Measurements from ENCODE around the gene MAPRE2. TPM values are rescaled to one million over a fixed set of nuclear protein-coding genes. Genes with fewer than 3 reads are reported as not detected.
"Not testable (repeated sequence)": the region's sequence is repeated elsewhere in the genome, so short reads cannot be mapped to it uniquely, and the experiment has no call there.

Gene MAPRE2
- total RNA-seq, 1 donor from 2014 or later, result 53.8 TPM

DNA sequence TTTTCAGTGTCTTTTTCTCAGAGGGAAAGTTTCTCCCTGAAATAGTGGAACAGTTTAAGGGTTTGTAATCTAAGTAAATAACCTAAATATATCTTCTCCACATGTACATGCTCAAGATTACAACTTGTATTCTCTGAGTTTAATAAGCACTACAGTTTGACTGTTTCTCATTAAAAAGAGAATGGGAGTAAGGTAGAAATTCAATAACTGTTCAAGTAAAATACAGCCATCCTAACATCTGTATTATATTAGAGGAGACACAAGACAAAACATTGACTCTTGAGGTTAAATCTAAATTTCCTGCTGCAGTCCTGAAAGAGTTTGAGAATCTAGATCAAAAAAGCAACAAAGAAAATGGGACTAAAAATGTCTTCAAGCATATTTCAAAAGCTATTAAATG, 126.6 kb downstream of the MAPRE2 start:
- Mint-ChIP-seq H3K27ac (no peak overlapping the region), H3K36me3 (ENCODE audit: low read depth) (no peaks in the 10 kb centered on the region), H3K27me3 (no peaks in the 10 kb centered on the region), H3K9me3 (no peaks in the 10 kb centered on the region), H3K4me1 (peaks cover 6% of the 10 kb centered on the region), H3K4me3 (no peak overlapping the region)
- no peak for ATAC-seq (ENCODE audit: low read depth)
- no peak for DNase-seq
- ChIA-PET CTCF (no interaction called here), POLR2A (no interaction called here)
- intact Hi-C loops (cut with micrococcal nuclease), result no loop called here
- TF ChIP-seq, protein P1, sequence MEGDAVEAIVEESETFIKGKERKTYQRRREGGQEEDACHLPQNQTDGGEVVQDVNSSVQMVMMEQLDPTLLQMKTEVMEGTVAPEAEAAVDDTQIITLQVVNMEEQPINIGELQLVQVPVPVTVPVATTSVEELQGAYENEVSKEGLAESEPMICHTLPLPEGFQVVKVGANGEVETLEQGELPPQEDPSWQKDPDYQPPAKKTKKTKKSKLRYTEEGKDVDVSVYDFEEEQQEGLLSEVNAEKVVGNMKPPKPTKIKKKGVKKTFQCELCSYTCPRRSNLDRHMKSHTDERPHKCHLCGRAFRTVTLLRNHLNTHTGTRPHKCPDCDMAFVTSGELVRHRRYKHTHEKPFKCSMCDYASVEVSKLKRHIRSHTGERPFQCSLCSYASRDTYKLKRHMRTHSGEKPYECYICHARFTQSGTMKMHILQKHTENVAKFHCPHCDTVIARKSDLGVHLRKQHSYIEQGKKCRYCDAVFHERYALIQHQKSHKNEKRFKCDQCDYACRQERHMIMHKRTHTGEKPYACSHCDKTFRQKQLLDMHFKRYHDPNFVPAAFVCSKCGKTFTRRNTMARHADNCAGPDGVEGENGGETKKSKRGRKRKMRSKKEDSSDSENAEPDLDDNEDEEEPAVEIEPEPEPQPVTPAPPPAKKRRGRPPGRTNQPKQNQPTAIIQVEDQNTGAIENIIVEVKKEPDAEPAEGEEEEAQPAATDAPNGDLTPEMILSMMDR (IDR thresholded peaks at IDR 0.05), result no peak

DNA sequence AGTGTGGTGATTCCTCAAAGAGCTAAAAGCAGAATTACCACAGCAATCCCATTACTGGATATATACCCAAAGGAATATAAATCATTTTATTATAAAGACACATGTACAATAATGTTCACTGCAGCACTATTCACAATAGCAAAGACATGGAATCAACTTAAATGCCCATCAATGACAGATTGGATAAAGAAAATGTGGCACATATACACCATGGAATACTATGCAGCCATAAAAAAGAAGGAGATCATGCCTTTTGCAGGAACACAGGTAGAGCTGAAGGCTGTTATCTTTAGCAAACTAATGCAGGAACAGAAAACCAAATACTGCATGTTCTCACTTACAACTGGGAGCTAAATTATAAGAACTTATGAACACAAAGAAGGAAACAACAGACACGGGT, 129.1 kb downstream of the MAPRE2 start:
- CTCF ChIA-PET; DNase-seq; H3K9me3 Mint-ChIP-seq; ATAC-seq (ENCODE audit: low read depth); H3K4me3 Mint-ChIP-seq; POLR2A ChIA-PET; H3K27ac Mint-ChIP-seq; intact Hi-C loops (cut with micrococcal nuclease); H3K36me3 Mint-ChIP-seq (ENCODE audit: low read depth); H3K27me3 Mint-ChIP-seq: not testable (repeated sequence)
- peaks cover 26% of the 10 kb centered on the region for H3K4me1 Mint-ChIP-seq

DNA sequence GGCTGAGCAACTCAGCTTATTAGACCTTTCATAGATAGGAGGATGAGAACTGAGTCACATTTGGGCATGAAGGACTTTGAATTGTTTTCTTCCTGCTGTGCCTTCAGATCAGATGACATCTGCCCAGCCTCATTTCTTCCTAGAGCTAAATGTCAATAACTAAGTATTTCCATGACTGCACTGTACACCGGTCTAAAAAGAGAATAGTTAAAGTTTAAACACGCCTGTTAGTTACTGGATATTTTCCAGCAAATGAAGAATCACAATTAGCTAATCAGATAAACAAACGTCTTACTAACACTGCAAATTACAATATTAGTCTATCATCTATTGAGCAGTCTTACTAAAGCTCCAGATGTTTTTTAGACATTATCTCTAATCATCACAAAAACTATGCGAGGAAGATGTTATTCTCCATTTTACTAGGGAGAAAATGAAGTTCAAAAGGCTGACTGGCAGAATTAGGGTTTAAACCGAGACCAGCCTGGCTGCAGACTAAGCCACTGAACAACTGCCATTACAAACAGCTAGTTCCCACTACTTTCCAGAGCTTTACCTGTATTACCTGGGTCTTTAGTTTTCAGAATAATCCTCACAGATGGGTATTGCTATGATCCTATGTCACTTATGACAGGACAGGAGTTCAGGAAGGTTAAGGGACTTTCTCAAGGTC, 130.2 kb downstream of the MAPRE2 start:
- H3K27ac Mint-ChIP-seq, result no peak overlapping the region
- DNase-seq (no peak), ATAC-seq (ENCODE audit: low read depth) (no peak)
- POLR2A ChIA-PET, result no interaction called here
- peaks cover 26% of the 10 kb centered on the region for H3K4me1 Mint-ChIP-seq
- CTCF ChIA-PET, result interaction anchor here (1.1 kb wide), 1 partner anchor 215 kb away, joined by 3 read pairs; no protein-coding TSS in a partner anchor
- no peak overlapping the region for H3K4me3 Mint-ChIP-seq
- intact Hi-C loops (cut with micrococcal nuclease), result no loop called here
- H3K36me3 Mint-ChIP-seq (ENCODE audit: low read depth), result no peaks in the 10 kb centered on the region
- H3K9me3 Mint-ChIP-seq, result no peaks in the 10 kb centered on the region
- TF ChIP-seq, protein P1 (IDR thresholded peaks at IDR 0.05), result no peak
- H3K27me3 Mint-ChIP-seq, result no peaks in the 10 kb centered on the region

DNA sequence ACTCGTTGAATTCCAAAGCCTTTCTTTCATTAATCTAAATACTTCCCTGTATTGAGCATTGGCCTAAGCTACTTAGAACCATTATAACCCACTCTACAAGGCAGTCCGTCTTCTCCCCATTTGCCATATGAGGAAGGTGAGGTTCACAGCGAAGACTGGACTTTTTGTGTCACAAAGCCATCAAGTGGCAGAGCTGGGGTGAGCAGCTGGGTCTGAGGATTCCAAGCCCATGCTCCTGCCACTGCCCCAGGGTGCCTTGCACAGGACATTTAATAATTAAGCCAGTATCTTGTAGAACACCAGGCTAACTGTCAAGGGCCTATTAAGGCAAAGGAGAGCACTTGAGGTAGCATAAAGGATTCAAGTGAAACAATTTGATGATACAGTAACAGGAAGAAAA, 130.8 kb downstream of the MAPRE2 start:
- DNase-seq, result no peak
- no peak for ATAC-seq (ENCODE audit: low read depth)
- TF ChIP-seq, protein P1 (IDR thresholded peaks at IDR 0.05), result no peak
- ChIA-PET POLR2A (no interaction called here), CTCF (no interaction called here)
- Mint-ChIP-seq H3K4me3 (no peak overlapping the region), H3K4me1 (peaks cover 26% of the 10 kb centered on the region), H3K9me3 (peaks cover 5% of the 10 kb centered on the region), H3K27me3 (no peaks in the 10 kb centered on the region), H3K36me3 (ENCODE audit: low read depth) (no peaks in the 10 kb centered on the region), H3K27ac (no peak overlapping the region)
- intact Hi-C loops (cut with micrococcal nuclease), result no loop called here

DNA sequence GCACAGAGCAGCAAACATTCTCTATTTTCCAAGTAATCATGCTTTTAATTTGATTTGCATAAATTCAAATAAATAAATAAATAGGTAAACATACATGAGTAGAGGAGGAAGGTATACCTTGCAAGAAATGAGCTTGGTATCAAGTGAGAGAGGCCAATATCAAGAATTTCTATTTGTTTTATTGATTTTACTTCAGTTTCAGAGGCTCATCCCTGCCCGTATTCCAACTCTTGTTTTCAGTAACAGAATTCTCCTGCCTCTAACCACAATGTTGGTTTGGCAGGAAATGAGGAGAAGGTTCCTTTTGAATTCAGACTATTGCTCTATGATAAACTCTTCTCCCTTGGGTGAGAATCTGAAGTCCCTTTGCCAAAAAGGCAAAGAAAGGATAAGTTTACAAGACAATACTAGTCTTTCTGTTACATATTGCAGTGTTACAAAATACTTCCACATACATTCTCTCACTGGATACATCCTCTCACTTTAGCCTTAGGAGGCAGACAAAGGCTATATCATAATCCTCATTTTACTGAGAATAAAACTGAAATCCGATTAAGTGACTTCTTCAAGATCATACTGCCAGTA, 131.3 kb downstream of the MAPRE2 start:
- no peak overlapping the region for H3K27ac Mint-ChIP-seq

More for the DNA sequence above, 131.3 kb downstream of the MAPRE2 start:
- CTCF ChIA-PET, result no interaction called here
- DNase-seq (no peak), ATAC-seq (ENCODE audit: low read depth) (no peak)
- H3K9me3 Mint-ChIP-seq, result peaks cover 5% of the 10 kb centered on the region
- no peaks in the 10 kb centered on the region for H3K36me3 Mint-ChIP-seq (ENCODE audit: low read depth)
- no peak overlapping the region for H3K4me3 Mint-ChIP-seq
- H3K4me1 Mint-ChIP-seq, result peaks cover 26% of the 10 kb centered on the region
- H3K27me3 Mint-ChIP-seq, result no peaks in the 10 kb centered on the region
- TF ChIP-seq, protein P1 (IDR thresholded peaks at IDR 0.05), result no peak
- intact Hi-C loops (cut with micrococcal nuclease), result no loop called here
- POLR2A ChIA-PET, result no interaction called here
